HT1080 (cell line): ENCODE measurements around the gene ZNF143. TPM values are rescaled to one million over a fixed set of nuclear protein-coding genes. Genes with fewer than 3 reads are reported as not detected.
"Not testable (repeated sequence)": the region's sequence is repeated elsewhere in the genome, so short reads cannot be mapped to it uniquely, and the experiment has no call there.

Source experiments
- DNase-seq: peaks from one replicate; pipeline ENCODE4 v3.0.0-alpha.2; 2015; ENCODE audit warnings: low read depth
- total RNA-seq: library from RNA; depleted of rRNA; stranded (reverse); fragments of >200 nt; shearing (Covaris generic); gene quantifications from 2 replicates; pipeline ENCODE4 v1.2.3, GENCODE V29; 2014

ZNF143 gene
- total RNA-seq, 1 experiment from 2014 or later: 31.6 TPM

DNA sequence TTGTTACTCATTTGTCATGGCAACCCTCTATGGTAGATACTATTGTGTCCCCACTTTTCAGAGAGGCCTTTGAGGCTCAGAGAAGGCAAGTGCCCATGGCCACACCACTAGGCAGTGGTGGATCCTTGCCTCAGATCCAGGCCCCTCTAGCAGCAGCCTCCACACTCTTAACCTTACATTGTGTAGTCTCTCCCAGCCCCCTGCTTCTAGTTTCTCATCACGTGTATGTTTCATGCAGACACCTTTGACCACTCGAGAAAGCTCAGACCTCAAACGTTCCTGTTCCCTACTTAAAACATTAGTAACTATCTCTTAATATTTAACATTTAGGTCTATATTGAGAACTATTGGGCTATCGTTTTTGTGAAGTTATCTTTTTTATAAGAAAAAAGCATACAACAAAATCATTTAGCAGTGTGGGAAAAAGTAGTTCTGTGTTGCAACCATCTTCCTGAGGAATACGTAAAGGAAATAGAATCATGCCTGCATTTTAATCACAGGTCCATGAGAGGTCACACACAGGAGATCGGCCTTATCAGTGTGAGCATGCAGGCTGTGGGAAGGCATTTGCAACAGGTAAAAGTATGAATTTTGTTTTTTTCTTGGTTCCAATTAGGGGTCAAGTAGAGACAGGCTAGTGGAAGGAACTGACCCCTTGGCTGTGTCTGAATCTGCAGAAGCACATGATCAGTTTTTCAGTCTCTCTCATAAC is 35.1 kb downstream of the ZNF143 start:
- DNase-seq: no peak

- DNase-seq: no peak
Observed at GRCh38 chr11:9498457-9499078, 37.8 kb downstream of the ZNF143 start.

DNA sequence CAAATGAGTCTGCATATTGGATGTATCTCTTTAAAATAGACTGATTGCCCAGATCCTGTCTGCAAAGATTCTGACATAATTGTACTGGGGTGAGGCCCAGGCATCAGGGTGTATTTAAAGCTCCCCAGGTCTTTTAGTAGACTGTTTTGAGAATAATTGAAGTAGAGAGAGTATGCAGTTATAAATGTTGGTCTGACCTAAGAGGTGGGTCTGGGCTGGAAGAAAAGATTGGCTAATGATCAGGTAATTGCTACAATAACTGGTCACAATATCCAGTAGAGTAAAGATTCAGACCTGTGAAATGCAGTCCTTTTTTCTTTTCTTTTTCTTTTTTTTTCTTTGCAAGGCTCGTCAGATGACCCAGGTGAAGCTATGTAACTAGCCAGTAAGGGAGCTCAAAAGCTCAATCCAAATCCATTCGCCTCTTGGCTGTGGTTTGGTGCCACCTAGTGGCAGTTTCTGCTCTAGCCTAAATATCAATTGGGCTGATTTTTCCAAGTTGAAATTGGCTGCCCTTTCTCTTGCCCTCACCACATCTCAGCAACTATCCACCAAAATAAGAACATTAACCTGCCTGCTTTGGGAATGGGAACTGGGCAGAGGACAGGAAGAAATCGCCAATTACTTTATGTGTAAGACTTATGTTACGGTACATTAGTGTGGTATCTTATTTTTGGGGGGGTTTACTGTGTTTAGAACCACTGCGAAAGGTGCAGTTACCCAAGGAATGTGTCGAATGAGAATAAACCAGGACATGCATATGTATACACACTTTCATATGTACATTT is 45.9 kb downstream of the ZNF143 start:
- DNase-seq: peak; percentile 64

DNA sequence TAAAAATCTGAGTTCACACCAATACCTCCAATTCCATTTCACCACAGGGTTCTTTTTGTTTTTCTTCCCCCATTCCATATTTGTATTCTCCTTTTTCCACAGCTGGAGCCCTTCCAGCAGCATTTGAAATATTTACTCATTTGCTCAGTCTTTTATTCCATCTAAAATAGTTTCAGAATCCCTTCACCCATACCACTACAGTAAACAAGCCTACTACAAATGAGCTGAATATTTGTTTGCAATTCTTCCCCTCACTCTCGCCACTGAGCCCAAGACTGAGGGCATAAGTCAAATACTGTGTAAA is 46.4 kb downstream of the ZNF143 start:
- DNase-seq: no peak

DNA sequence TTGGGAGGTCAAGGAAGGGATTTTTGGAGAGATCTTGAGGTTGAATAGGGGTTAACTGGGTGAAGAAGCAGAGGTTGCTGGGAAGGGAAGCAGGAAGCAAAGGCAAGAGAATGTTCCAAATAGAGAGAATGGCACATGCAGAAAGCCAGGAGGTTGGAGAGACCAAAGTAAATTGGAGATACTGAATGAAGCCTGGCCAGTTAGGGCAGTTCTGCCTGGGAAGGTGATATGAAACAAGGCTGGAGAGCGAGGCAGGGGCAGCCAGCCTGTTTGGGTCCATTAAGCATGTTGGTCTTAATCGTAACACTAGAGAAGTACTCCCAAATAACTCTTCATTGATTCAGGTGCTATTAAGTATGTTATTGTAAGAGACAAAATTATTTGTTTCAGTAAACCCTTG is 48.2 kb downstream of the ZNF143 start:
- no peak for DNase-seq

GRCh38 chr11:9512370-9513019 is 51.7 kb downstream of the ZNF143 start:
- no peak for DNase-seq

- DNase-seq: not testable (repeated sequence)
Observed at GRCh38 chr11:9514576-9514975, 53.8 kb downstream of the ZNF143 start.

DNA sequence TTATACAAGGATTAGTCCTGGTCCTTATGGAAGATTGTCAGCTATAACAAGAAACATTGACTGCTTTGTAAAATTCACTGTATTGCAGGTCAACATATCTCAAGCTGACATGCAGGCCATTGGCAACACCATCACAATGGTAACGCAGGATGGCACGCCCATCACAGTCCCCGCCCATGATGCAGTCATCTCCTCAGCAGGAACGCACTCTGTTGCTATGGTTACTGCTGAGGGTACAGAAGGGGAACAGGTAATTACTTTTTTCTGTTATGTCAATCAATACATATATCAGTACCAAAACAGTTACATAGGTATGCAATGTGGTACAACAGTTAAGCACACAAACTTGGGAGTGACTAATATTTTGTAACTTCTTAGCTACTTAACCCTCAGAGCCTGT is 55.3 kb downstream of the ZNF143 start:
- no peak for DNase-seq

DNA sequence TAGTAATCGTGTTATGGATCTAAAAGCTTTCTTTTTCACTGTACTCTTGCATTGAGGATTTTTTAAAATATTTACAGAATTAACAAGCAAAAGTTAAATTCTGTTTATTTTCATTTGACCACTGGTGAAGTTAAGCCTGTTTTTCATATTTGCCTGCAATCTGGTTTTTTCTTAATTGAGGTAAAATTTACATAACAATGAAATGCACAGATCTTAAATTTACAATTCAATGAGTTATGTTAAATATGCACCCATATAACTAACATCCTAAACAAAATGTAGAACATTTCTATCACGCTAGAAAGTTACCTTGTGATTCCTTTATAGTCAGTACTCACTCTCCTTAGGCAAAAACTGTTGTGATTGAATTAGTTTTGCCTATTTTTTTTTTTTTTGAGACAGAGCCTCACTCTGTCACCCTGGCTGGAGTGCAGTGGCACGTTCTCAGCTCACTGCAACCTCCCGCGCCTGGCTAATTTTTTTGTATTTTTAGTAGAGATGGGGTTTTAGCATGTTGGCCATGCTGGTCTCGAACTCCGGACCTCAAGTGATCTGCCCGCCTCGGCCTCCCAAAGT is 58.1 kb downstream of the ZNF143 start:
- no peak for DNase-seq

DNA sequence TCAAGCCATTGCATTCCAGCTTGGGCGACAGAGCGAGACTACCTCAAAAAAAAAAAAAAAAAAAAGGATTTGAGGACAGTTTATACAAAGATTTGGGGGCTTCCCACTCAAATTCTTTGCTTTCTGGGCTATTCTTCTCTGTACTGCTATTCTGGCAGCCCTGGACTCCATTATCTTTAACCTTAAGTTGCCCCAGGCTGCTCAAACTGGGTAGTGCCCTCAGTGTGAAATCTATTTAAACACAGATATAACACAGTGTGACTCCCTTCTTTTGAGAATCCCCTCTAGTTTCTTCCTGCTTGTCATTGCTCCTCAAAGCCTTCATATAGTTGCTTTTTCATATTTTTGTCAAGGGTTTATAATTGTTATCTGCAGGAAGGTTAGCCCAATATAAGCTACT is 63.2 kb downstream of the ZNF143 start:
- DNase-seq: no peak

DNA sequence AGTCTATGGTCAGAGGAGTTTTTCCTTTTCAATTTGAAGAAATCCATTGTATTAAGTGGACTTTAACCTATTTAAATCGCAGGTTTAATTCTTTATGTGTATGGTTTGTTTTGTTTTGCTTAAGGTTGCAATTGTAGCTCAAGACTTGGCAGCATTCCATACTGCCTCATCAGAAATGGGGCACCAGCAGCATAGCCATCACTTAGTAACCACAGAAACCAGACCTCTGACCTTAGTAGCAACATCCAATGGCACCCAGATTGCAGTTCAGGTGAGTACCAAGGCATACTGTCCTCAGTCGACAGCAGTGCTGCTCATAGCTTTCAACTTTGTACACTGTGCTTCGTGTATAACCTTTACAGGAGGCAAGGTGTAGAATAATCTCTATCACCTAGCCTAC is 64.3 kb downstream of the ZNF143 start:
- no peak for DNase-seq

GRCh38 chr11:9527481-9528135 is 66.8 kb downstream of the ZNF143 start:
- peak; percentile 56 for DNase-seq

GRCh38 chr11:9528136-9528501 is 67.3 kb downstream of the ZNF143 start:
- no peak for DNase-seq

- DNase-seq: no peak
Observed at GRCh38 chr11:9528573-9529333, 67.9 kb downstream of the ZNF143 start.

DNA sequence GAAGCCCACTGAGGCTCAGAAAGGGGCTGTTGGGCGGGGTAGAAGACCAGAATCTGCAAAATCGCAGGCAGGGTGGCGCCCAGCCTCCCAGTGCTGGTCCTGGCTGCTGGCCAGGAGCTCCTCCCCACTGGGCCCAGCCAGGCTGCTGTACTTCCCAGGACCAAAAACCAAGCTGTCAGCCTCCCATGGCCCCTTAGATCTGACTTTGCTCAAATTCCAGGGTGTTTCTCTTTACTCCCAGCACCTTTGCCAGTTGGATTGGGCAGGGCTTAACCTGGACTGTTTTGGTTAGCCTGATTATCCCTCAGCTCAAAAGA is 68.5 kb downstream of the ZNF143 start:
- no peak for DNase-seq

- DNase-seq: no peak
Observed at GRCh38 chr11:9530020-9530621, 69.3 kb downstream of the ZNF143 start.

- no peak for DNase-seq
Observed at GRCh38 chr11:9530901-9531625, 70.3 kb downstream of the ZNF143 start.

DNA sequence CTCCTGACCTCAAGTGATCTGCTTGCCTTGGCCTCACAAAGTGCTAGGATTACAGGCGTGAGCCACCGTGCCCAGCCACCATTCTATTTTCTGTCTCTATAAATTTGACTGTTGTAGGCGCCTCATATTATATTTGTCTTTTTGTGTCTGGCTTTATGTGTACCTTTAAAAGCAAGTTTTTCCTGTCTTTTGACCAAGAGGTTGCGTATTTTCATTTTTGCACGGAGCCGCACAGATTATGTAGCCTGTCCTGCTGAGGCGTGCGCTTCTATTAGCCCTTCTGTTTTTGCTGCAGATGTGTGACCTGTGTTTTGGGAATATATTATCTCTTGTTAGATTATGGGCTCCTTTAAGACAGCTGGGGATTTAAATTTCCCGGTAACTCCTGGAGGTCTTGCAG is 72.2 kb downstream of the ZNF143 start:
- no peak for DNase-seq

- no peak for DNase-seq
Observed at GRCh38 chr11:9533736-9534473, 73.1 kb downstream of the ZNF143 start.
